Thoracic aorta (tissue), 2 donors: ENCODE results near the gene ABT1. TPM values are rescaled to one million over a fixed set of nuclear protein-coding genes. Genes with fewer than 3 reads are reported as not detected.
A peak's percentile ranks its signal among the peaks of the same experiment; 100 is the strongest.

Experiments used
- ATAC-seq: fragments of 150-250 bp; one replicate; pipeline ENCODE4 v1.8.0; 2017; ENCODE audit warnings: low read depth; ENCODE audit not compliant: insufficient number of reproducible peaks, low FRiP score
- DNase-seq: peaks from one replicate; pipeline ENCODE4 v3.0.0-alpha.2; 2020; ENCODE audit warnings: low spot score
- H3K27ac ChIP-seq, 2 donors: fragments of 200-600 bp; sonication (generic); 1 replicate in 1 of 2; 2 replicates in 1 of 2; pipeline ENCODE4 v1.5.1; 2016; ENCODE audit warnings: mild to moderate bottlenecking in 2 of 2, moderate library complexity in 2 of 2
- H3K27me3 ChIP-seq: fragments of 200-600 bp; sonication (generic); replicated peaks from 2 replicates; pipeline ENCODE4 v1.6.0; 2016; ENCODE audit warnings: mild to moderate bottlenecking; ENCODE audit not compliant: insufficient read depth
- H3K36me3 ChIP-seq: fragments of 200-600 bp; sonication (generic); one replicate; pipeline ENCODE4 v1.5.1; 2016
- H3K4me1 ChIP-seq, 2 donors: fragments of 200-600 bp; sonication (generic); 1 replicate in 1 of 2; 2 replicates in 1 of 2; pipeline versions ENCODE4 v1.5.1 to v1.6.0; 2016; ENCODE audit warnings: low read depth in 2 of 2, mild to moderate bottlenecking in 1 of 2; ENCODE audit not compliant: control insufficient read depth in 1 of 2
- H3K4me3 ChIP-seq: fragments of 200-600 bp; sonication (generic); 2 replicates; pipeline ENCODE4 v1.5.1; 2016; ENCODE audit warnings: mild to moderate bottlenecking
- H3K9me3 ChIP-seq: fragments of 200-600 bp; sonication (generic); 2 replicates; pipeline ENCODE4 v1.5.1; 2016
- total RNA-seq, 2 donors: library from RNA; depleted of rRNA; stranded (reverse); fragments of >200 nt; gene quantifications; one replicate each; pipeline versions ENCODE4 v1.1.0 to v1.2.3, GENCODE V29; 2016
- TF ChIP-seq, protein P1 (sequence below): fragments of 200-600 bp; sonication (generic); IDR thresholded peaks from one replicate; pipeline ENCODE4 v1.5.1; 2019; ENCODE audit warnings: antibody characterized with exemption

The ABT1 gene
- total RNA-seq, 2 donors from 2014 or later: 11.8 to 17.1 TPM

- no peaks in the 10 kb centered on the region for H3K27me3 ChIP-seq
- peak overlapping the region; percentile 77 for H3K4me3 ChIP-seq
- ATAC-seq (no peak), DNase-seq (no peak)
- H3K36me3 ChIP-seq: no peaks in the 10 kb centered on the region
- peak overlapping the region; percentile 45 to 48 for H3K27ac ChIP-seq
- peaks cover 0 to 4% of the 10 kb centered on the region in 2 donors for H3K4me1 ChIP-seq
- TF ChIP-seq, protein P1, sequence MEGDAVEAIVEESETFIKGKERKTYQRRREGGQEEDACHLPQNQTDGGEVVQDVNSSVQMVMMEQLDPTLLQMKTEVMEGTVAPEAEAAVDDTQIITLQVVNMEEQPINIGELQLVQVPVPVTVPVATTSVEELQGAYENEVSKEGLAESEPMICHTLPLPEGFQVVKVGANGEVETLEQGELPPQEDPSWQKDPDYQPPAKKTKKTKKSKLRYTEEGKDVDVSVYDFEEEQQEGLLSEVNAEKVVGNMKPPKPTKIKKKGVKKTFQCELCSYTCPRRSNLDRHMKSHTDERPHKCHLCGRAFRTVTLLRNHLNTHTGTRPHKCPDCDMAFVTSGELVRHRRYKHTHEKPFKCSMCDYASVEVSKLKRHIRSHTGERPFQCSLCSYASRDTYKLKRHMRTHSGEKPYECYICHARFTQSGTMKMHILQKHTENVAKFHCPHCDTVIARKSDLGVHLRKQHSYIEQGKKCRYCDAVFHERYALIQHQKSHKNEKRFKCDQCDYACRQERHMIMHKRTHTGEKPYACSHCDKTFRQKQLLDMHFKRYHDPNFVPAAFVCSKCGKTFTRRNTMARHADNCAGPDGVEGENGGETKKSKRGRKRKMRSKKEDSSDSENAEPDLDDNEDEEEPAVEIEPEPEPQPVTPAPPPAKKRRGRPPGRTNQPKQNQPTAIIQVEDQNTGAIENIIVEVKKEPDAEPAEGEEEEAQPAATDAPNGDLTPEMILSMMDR: no peak
- H3K9me3 ChIP-seq: no peaks in the 10 kb centered on the region
These were observed 27.4 kb upstream of the ABT1 start for GRCh38 chr6:26569433-26569764.

DNA sequence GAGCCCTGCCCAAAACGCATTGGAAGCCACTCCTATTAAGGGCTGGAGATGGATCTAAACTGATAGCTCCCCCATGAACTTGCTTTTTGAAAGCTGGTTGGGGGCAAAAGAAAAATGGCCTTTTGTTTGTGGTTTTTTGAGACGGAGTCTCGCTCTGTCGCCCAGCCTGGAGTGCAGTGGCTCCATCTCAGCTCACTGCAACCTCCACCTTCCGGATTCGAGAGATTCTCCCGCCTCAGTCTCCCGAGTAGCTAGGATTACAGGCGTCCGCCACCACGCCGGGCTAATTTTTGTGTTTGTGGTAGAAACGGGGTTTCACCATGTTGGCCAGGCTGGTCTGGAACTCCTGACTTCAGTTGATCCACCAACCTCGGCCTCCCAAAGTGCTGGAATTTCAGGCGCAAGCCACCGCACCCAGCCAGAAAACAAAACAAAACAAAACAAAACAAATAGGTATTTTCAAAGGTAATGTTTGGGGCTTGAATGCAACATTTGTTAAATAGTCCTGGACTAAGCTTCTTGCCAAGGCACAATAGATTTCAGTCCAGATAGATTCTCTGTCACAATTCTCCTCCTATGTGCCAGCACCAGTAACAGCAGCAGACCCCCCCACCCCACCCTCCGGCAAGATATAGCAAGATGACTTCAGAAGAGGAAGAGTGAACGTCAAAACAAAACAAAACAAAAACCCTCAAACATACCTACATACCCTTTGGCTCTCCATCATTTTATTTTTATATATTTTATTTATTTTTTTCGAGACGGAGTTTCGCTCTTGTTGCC is 26.5 kb upstream of the ABT1 start:
- TF ChIP-seq, protein P1: no peak
- no peaks in the 10 kb centered on the region for H3K27me3 ChIP-seq
- H3K27ac ChIP-seq: no peak overlapping the region
- no peak overlapping the region for H3K4me3 ChIP-seq
- H3K36me3 ChIP-seq: no peaks in the 10 kb centered on the region
- peaks cover 0 to 4% of the 10 kb centered on the region in 2 donors for H3K4me1 ChIP-seq
- ATAC-seq: no peak
- DNase-seq: no peak
- H3K9me3 ChIP-seq: no peaks in the 10 kb centered on the region

- peak overlapping the region; percentile 67 to 81 for H3K27ac ChIP-seq
- H3K4me3 ChIP-seq: peak overlapping the region; percentile 75
- H3K27me3 ChIP-seq: no peaks in the 10 kb centered on the region
- TF ChIP-seq, protein P1: no peak
- DNase-seq (no peak), ATAC-seq (peak; percentile 82)
- H3K36me3 ChIP-seq: no peaks in the 10 kb centered on the region
- H3K9me3 ChIP-seq: no peaks in the 10 kb centered on the region
- H3K4me1 ChIP-seq: peaks cover 0 to 4% of the 10 kb centered on the region in 2 donors
These were observed 25.0 kb upstream of the ABT1 start for GRCh38 chr6:26571592-26572296.

DNA sequence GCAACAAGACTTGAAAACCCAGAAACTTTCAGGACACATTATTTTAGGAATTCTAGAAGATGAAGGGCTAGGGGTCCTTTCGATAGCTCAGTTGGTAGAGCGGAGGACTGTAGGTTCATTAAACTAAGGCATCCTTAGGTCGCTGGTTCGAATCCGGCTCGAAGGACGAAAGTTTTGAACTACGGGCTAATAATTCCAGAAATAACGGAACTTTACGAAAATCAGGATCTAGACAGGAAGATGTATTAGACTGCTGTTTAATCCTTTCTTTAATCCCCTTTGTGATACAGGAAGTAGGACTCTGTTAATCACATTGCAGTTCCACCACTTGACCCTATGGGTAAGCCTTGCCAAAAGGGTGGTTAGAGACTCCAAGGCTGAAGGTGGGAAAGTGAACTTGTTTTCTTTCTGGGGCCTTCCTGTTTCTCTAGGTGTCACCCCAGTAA is 21.2 kb upstream of the ABT1 start:
- H3K36me3 ChIP-seq: no peaks in the 10 kb centered on the region

GRCh38 chr6:26576407-26576843 is 20.3 kb upstream of the ABT1 start:
- ATAC-seq (no peak), DNase-seq (no peak)
- H3K27ac ChIP-seq: no peak overlapping the region
- H3K36me3 ChIP-seq: no peaks in the 10 kb centered on the region
- no peaks in the 10 kb centered on the region for H3K9me3 ChIP-seq
- TF ChIP-seq, protein P1: no peak
- peaks cover 0 to 11% of the 10 kb centered on the region in 2 donors for H3K4me1 ChIP-seq
- peak overlapping the region; percentile 60 for H3K4me3 ChIP-seq
- H3K27me3 ChIP-seq: no peaks in the 10 kb centered on the region

More for the DNA sequence above, 21.2 kb upstream of the ABT1 start:
- peaks cover 0 to 11% of the 10 kb centered on the region in 2 donors for H3K4me1 ChIP-seq
- H3K4me3 ChIP-seq: no peak overlapping the region
- no peak for DNase-seq
- H3K27me3 ChIP-seq: no peaks in the 10 kb centered on the region
- TF ChIP-seq, protein P1: no peak
- ATAC-seq: no peak
- H3K27ac ChIP-seq: no peak overlapping the region
- no peaks in the 10 kb centered on the region for H3K9me3 ChIP-seq
